Retinal pigment epithelial cell (primary cell): ENCODE data around the gene IGFLR1.

ENCODE experiments used
- DNase-seq: peaks from one replicate; pipeline ENCODE4 v3.0.0-alpha.2; 2010; ENCODE audit warnings: low read depth
- H3K4me3 ChIP-seq: 2 replicates; pipeline ENCODE4 v1.5.1; 2011; ENCODE audit warnings: mild to moderate bottlenecking, low read length, control low read depth, moderate library complexity
- CTCF ChIP-seq: conservative IDR thresholded peaks from 2 replicates; pipeline ENCODE4 v1.5.1; 2011; ENCODE audit warnings: low read depth, low read length, control low read depth, inconsistent platforms

IGFLR1 gene

DNA sequence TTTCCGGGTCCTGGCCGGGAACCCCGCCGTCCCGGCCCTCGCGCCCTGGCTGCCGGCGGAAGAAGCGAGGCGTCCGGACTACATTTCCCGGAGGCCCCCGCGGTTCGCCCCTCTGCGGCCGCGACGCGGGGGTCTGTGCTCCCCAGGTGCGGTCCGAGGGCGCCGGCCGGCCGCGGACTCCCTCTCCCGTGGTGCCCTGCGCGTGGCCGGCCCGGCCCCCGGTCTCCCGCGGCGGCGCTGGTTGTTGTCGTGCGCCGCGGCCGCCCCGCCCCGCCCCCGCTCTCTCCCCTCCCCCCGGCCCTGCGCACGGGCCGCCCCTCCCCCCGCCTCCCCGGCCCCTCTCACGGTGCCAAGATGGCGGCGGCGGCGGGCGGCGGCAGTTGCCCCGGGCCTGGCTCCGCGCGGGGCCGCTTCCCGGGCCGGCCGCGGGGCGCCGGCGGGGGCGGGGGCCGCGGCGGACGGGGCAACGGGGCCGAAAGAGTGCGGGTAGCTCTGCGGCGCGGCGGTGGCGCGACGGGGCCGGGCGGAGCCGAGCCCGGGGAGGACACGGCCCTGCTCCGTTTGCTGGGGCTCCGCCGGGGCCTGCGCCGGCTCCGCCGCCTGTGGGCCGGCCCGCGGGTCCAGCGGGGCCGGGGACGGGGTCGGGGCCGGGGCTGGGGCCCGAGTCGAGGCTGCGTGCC is 24.4 kb downstream of the IGFLR1 start, which contains the start of gene KMT2B:
Gene KMT2B, plus strand, starts transcription at position 339 of the 680 bp plus-strand sequence. Its CDS starts 16 bp downstream, at position 355.
- TF ChIP-seq CTCF, result no peak
- H3K4me3 ChIP-seq, result peak within 1 kb of the TSS; percentile 81
- no peak for DNase-seq

GRCh38 chr19:35716801-35717664 is 25.2 kb downstream of the IGFLR1 start:
- peak overlapping the region; percentile 77 for H3K4me3 ChIP-seq
- DNase-seq, result peak; percentile 83
- peak; percentile 81 for TF ChIP-seq CTCF

- peak overlapping the region; percentile 77 for H3K4me3 ChIP-seq
- TF ChIP-seq CTCF, result no peak
- DNase-seq, result no peak
Measured at GRCh38 chr19:35715981-35716800, 26.1 kb downstream of the IGFLR1 start.

DNA sequence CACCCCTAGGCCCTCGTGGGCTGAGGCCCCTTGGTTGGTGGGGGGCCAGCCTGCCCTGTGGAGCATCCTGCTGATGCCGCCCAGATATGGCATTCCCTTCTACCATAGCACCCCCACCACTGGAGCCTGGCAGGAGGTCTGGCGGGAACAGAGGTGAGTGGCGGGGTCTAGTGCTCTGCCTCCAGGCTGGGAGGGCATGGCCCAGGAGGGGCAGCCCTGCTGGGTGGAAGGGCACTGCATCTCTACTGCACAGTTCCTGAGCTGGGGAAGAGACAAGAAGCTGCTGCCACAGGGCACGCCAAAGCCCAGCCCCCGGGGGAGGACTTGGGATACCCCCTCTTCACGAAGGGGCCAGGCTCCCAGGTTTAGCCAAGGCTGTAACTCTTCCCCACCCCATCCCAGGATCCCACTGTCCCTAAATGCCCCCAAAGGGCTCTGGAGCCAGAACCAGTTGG is 26.9 kb downstream of the IGFLR1 start:
- no peak for TF ChIP-seq CTCF
- H3K4me3 ChIP-seq, result no peak overlapping the region
- DNase-seq, result no peak

DNA sequence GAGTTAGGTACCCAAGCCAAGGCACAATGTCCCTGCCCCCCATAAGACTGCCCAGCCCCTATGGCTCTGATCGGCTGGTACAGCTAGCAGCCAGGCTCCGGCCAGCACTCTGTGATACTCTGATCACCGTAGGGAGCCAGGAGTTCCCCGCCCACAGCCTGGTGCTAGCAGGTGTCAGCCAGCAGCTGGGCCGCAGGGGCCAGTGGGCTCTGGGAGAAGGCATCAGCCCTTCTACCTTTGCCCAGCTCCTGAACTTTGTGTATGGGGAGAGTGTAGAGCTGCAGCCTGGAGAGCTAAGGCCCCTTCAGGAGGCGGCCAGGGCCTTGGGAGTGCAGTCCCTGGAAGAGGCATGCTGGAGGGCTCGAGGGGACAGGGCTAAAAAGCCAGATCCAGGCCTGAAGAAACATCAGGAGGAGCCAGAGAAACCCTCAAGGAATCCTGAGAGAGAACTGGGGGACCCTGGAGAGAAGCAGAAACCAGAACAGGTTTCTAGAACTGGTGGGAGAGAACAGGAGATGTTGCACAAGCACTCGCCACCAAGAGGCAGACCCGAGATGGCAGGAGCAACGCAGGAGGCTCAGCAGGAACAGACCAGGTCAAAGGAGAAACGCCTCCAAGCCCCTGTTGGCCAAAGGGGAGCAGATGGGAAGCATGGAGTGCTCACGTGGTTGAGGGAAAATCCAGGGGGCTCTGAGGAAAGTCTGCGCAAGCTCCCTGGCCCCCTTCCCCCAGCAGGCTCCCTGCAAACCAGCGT is 27.5 kb downstream of the IGFLR1 start:
- no peak for TF ChIP-seq CTCF
- DNase-seq, result no peak
- no peak overlapping the region for H3K4me3 ChIP-seq

DNA sequence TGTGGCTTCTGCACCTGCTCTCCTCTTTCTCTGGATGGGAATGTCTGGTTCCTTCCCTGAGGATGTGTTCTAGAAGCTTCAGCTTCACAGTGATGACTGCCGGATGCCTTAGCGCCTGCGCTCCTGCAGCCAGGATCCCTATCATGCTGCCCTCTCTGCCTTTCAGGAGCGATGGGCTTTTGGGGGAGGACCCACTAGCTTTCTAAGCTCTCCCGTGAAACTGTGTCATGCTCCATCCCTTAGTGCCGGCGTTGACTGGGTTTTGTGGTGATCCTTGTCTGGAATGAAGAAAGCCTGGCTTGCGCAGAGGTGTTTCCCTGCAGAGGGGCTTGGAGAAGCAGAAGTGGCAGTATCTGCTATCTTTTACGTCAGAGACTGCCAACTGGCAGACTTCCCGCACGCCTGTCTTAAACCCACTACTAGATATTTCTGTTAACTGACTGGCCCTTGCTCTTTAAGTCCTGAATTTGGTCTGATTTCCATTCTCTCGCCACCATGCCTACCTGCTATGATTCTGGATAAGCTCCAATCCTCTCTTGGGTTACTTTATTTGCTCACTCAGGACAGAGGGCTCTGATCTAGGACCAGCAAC is 28.3 kb downstream of the IGFLR1 start:
- DNase-seq, result no peak
- no peak for TF ChIP-seq CTCF
- no peak overlapping the region for H3K4me3 ChIP-seq
